Nephron progenitor cell (in vitro differentiated cells): ENCODE data around the gene PTGFRN.
A peak's percentile ranks its signal among the peaks of the same experiment; 100 is the strongest.

Experiments used
- DNase-seq: peaks from one replicate; pipeline ENCODE4 v3.0.0; 2021
- H3K27ac Mint-ChIP-seq: 2 replicates; pipeline ENCODE4 v1.8.0; 2021; ENCODE audit warnings: mild to moderate bottlenecking, moderate library complexity, mixed read lengths
- H3K27me3 Mint-ChIP-seq: 2 replicates; pipeline ENCODE4 v1.8.0; 2021; ENCODE audit warnings: mild to moderate bottlenecking, low read depth, mixed read lengths; ENCODE audit not compliant: poor library complexity
- H3K36me3 Mint-ChIP-seq: 2 replicates; pipeline ENCODE4 v1.8.0; 2021; ENCODE audit warnings: low read depth, mixed read lengths
- H3K4me1 Mint-ChIP-seq: 2 replicates; pipeline ENCODE4 v1.8.0; 2021; ENCODE audit warnings: mixed read lengths
- H3K4me3 Mint-ChIP-seq: 2 replicates; pipeline ENCODE4 v1.8.0; 2021; ENCODE audit warnings: mild to moderate bottlenecking, moderate library complexity, mixed read lengths
- H3K9me3 Mint-ChIP-seq: 2 replicates; pipeline ENCODE4 v1.8.0; 2021; ENCODE audit warnings: mild to moderate bottlenecking, moderate library complexity, mixed read lengths
- CTCF ChIP-seq: fragments of 200-600 bp; sonication (generic); IDR thresholded peaks from 2 replicates; pipeline ENCODE4 v1.5.0; 2021; ENCODE audit warnings: antibody characterized with exemption

Gene PTGFRN

GRCh38 chr1:116991918-116992317 is 82.2 kb downstream of the PTGFRN start:
- Mint-ChIP-seq H3K36me3 (peaks cover 86% of the 10 kb centered on the region), H3K9me3 (peaks cover 19% of the 10 kb centered on the region)

DNA sequence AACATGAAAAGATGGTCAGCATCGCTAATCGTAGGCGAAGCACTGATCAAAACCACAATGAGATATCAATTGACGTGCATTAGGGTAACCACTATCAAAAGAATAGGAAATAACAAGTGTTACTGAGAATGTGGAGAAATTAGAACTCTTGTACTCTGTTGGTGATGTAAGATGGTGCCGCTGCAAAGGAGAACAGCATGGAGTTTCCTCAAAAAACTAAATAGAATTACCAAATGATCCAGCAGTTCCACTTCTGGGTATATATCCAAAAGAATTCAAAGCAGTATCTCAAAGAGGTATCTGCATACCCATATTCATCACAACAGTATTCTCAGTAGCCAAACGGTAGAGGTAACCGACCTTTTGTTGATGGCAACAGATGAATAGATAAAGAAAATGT is 83.6 kb downstream of the PTGFRN start:
- no peak for TF ChIP-seq CTCF
- Mint-ChIP-seq H3K4me3 (no peak overlapping the region), H3K9me3 (peaks cover 19% of the 10 kb centered on the region), H3K4me1 (peaks cover 17% of the 10 kb centered on the region), H3K36me3 (peaks cover 82% of the 10 kb centered on the region), H3K27ac (no peak overlapping the region), H3K27me3 (peaks cover 3% of the 10 kb centered on the region)
- no peak for DNase-seq

More at GRCh38 chr1:116991918-116992317, 82.2 kb downstream of the PTGFRN start:
- DNase-seq = no peak
- H3K4me3 Mint-ChIP-seq = no peak overlapping the region
- no peak overlapping the region for H3K27ac Mint-ChIP-seq
- TF ChIP-seq CTCF = no peak
- peaks cover 3% of the 10 kb centered on the region for H3K27me3 Mint-ChIP-seq
- H3K4me1 Mint-ChIP-seq = peaks cover 27% of the 10 kb centered on the region

DNA sequence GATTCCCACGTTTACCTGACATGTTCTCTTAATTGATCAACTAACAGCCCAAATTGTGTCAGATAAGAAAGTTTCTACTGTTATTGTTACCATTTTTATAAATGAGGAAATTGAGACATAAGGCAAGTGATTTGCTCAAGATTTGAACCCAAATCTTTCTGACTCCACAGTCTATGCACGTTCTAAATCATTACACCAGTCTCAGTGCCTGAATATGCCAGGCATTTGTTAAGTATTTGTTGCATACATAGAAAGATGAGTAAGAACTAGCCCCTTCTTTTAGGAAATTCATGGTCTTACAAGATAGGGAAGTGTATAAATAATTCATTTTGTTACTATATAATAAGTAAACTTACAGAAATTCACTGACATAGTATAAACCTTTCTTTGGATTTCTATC is 84.7 kb downstream of the PTGFRN start:
- Mint-ChIP-seq H3K36me3 (peaks cover 78% of the 10 kb centered on the region), H3K27me3 (peaks cover 3% of the 10 kb centered on the region), H3K27ac (no peak overlapping the region), H3K9me3 (peaks cover 19% of the 10 kb centered on the region), H3K4me3 (no peak overlapping the region), H3K4me1 (peaks cover 11% of the 10 kb centered on the region)
- no peak for TF ChIP-seq CTCF
- no peak for DNase-seq

GRCh38 chr1:116997066-116997465 is 87.3 kb downstream of the PTGFRN start:
- no peak for DNase-seq
- no peak for TF ChIP-seq CTCF
- H3K4me3 Mint-ChIP-seq = no peak overlapping the region
- H3K36me3 Mint-ChIP-seq = peaks cover 57% of the 10 kb centered on the region
- H3K27ac Mint-ChIP-seq = no peak overlapping the region
- H3K4me1 Mint-ChIP-seq = peaks cover 6% of the 10 kb centered on the region
- no peaks in the 10 kb centered on the region for H3K27me3 Mint-ChIP-seq
- peaks cover 11% of the 10 kb centered on the region for H3K9me3 Mint-ChIP-seq

GRCh38 chr1:116997636-116998035 is 87.9 kb downstream of the PTGFRN start:
- H3K4me3 Mint-ChIP-seq = no peak overlapping the region
- H3K9me3 Mint-ChIP-seq = peaks cover 6% of the 10 kb centered on the region
- H3K27ac Mint-ChIP-seq = peak overlapping the region; percentile 80
- no peak for DNase-seq
- H3K27me3 Mint-ChIP-seq = no peaks in the 10 kb centered on the region
- H3K4me1 Mint-ChIP-seq = peaks cover 10% of the 10 kb centered on the region
- H3K36me3 Mint-ChIP-seq = peaks cover 51% of the 10 kb centered on the region
- TF ChIP-seq CTCF = no peak

- H3K27ac Mint-ChIP-seq = no peak overlapping the region
- no peak for TF ChIP-seq CTCF
- peaks cover 32% of the 10 kb centered on the region for H3K36me3 Mint-ChIP-seq
- peaks cover 26% of the 10 kb centered on the region for H3K4me1 Mint-ChIP-seq
- no peak for DNase-seq
- no peaks in the 10 kb centered on the region for H3K27me3 Mint-ChIP-seq
- H3K4me3 Mint-ChIP-seq = no peak overlapping the region
- H3K9me3 Mint-ChIP-seq = no peaks in the 10 kb centered on the region
Observed at GRCh38 chr1:116999596-116999995, 89.9 kb downstream of the PTGFRN start.
